Measurements from ENCODE around the gene TMEM81. TPM values are rescaled to one million over a fixed set of nuclear protein-coding genes. Genes with fewer than 3 reads are reported as not detected.

Gene TMEM81
- total and polyA plus RNA-seq, 2 experiments from 2014 or later, result 3.6 to 4.5 TPM

DNA sequence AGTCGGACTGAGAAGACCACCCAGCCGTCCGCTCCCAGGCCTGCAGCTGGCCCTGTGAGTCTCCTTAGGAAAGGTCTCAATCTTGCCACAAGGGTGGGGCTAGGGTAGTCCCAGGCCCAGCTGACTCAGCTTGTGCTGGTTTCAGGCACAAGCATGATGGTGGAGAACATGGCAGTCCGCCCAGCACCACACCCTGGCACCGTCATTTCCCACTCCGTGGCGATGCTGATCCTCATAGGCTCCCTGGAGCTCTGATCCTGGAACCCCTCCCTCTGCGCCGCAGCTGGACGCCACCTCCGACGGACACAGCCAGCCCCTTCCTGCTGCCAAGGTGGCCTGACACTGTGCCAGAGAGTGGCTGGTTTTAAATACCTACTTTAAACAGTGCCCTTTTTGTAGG is 10.7 kb downstream of the TMEM81 start:
- Histone ChIP-seq H3K79me2 (replicated peaks; ENCODE audit: insufficient read depth) (no peaks in the 10 kb centered on the region), H3K27me3 (ENCODE audit: insufficient read depth) (no peaks in the 10 kb centered on the region), H3K4me2 (no peak overlapping the region), H3K9me2 (ENCODE audit: insufficient read depth) (no peaks in the 10 kb centered on the region), H3K27ac (ENCODE audit: low read depth) (no peak overlapping the region), H3F3A (replicated peaks; ENCODE audit: low read depth) (no peaks in the 10 kb centered on the region), H3K36me3 (ENCODE audit: insufficient read depth) (no peaks in the 10 kb centered on the region), H2AFZ (no peak overlapping the region), H3K4me3 (no peak overlapping the region), H3K4me1 (ENCODE audit: insufficient read depth) (no peaks in the 10 kb centered on the region), H4K20me1 (replicated peaks; ENCODE audit: insufficient read depth) (no peaks in the 10 kb centered on the region)
- peaks cover 2% of the 10 kb centered on the region; the same call in 1 of the 3 replicates for H3K4me1 Mint-ChIP-seq
- H3K27ac Mint-ChIP-seq, result no peak overlapping the region
- ATAC-seq (no peak), DNase-seq (ENCODE audit: low spot score) (no peak)
- TF ChIP-seq ZNF114 (CRISPR knock-in tag; IDR thresholded peaks at IDR 0.05) (no peak), POLR2AphosphoS5 (IDR thresholded peaks at IDR 0.05; ENCODE audit: low read depth) (no peak), ETS1 (IDR thresholded peaks at IDR 0.05) (no peak)
- TF ChIP-seq, protein P1, sequence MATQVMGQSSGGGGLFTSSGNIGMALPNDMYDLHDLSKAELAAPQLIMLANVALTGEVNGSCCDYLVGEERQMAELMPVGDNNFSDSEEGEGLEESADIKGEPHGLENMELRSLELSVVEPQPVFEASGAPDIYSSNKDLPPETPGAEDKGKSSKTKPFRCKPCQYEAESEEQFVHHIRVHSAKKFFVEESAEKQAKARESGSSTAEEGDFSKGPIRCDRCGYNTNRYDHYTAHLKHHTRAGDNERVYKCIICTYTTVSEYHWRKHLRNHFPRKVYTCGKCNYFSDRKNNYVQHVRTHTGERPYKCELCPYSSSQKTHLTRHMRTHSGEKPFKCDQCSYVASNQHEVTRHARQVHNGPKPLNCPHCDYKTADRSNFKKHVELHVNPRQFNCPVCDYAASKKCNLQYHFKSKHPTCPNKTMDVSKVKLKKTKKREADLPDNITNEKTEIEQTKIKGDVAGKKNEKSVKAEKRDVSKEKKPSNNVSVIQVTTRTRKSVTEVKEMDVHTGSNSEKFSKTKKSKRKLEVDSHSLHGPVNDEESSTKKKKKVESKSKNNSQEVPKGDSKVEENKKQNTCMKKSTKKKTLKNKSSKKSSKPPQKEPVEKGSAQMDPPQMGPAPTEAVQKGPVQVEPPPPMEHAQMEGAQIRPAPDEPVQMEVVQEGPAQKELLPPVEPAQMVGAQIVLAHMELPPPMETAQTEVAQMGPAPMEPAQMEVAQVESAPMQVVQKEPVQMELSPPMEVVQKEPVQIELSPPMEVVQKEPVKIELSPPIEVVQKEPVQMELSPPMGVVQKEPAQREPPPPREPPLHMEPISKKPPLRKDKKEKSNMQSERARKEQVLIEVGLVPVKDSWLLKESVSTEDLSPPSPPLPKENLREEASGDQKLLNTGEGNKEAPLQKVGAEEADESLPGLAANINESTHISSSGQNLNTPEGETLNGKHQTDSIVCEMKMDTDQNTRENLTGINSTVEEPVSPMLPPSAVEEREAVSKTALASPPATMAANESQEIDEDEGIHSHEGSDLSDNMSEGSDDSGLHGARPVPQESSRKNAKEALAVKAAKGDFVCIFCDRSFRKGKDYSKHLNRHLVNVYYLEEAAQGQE (IDR thresholded peaks at IDR 0.05; ENCODE audit: unreplicated experiment), result no peak
- peaks cover 7% of the 10 kb centered on the region for H3K27me3 Mint-ChIP-seq (ENCODE audit: insufficient read depth, low read depth, poor library complexity)
- H3K9me3 Mint-ChIP-seq, result no peaks in the 10 kb centered on the region; the same call in 1 of the 3 replicates
- no peaks in the 10 kb centered on the region for H3K36me3 Mint-ChIP-seq (ENCODE audit: low read depth)
- H3K4me3 Mint-ChIP-seq, result no peak overlapping the region

DNA sequence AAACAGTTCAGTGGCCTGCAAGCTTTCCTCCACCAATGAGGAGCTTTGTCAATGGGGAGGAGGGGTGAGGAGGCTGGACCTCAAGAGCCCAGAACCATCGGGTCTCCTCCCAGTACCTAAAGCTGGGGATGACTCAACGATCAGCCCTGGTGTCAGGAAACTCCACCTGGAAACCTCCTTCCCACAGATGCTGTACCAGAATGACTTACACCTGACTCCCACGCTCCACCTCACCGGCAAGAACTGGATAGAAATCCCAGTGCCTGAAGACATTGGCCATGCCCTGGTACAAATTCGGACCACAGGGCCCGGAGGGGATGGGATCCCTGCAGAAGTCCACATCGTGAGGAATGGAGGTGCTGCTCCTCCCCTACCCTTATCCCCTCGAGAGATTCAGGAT is 11.4 kb downstream of the TMEM81 start:
- DNase-seq (ENCODE audit: low spot score), result no peak
- Histone ChIP-seq H3K4me1 (ENCODE audit: insufficient read depth) (no peaks in the 10 kb centered on the region), H3F3A (replicated peaks; ENCODE audit: low read depth) (no peaks in the 10 kb centered on the region), H4K20me1 (replicated peaks; ENCODE audit: insufficient read depth) (no peaks in the 10 kb centered on the region), H2AFZ (no peak overlapping the region), H3K27me3 (ENCODE audit: insufficient read depth) (no peaks in the 10 kb centered on the region), H3K79me2 (replicated peaks; ENCODE audit: insufficient read depth) (no peaks in the 10 kb centered on the region), H3K27ac (ENCODE audit: low read depth) (no peak overlapping the region), H3K9me2 (ENCODE audit: insufficient read depth) (no peaks in the 10 kb centered on the region), H3K4me2 (no peak overlapping the region), H3K36me3 (ENCODE audit: insufficient read depth) (no peaks in the 10 kb centered on the region), H3K4me3 (no peak overlapping the region)
- no peak for ATAC-seq
- no peak for TF ChIP-seq CREB1 (CRISPR knock-in tag; IDR thresholded peaks at IDR 0.05; ENCODE audit: low read depth)
- no peak for TF ChIP-seq ZNF114 (CRISPR knock-in tag; IDR thresholded peaks at IDR 0.05)
- TF ChIP-seq ETS1 (IDR thresholded peaks at IDR 0.05), result no peak
- TF ChIP-seq NANOG (IDR thresholded peaks at IDR 0.05; ENCODE audit: borderline replicate concordance), result no peak
- Mint-ChIP-seq H3K27me3 (ENCODE audit: insufficient read depth, low read depth, poor library complexity) (peaks cover 7% of the 10 kb centered on the region), H3K36me3 (ENCODE audit: low read depth) (no peaks in the 10 kb centered on the region), H3K9me3 (no peaks in the 10 kb centered on the region; the same call in 1 of the 3 replicates), H3K27ac (no peak overlapping the region), H3K4me3 (no peak overlapping the region), H3K4me1 (peaks cover 2% of the 10 kb centered on the region; the same call in 1 of the 3 replicates)
